IMR-90 (cell line): ENCODE results near the gene ATP1A2. TPM values are rescaled to one million over a fixed set of nuclear protein-coding genes. Genes with fewer than 3 reads are reported as not detected.

ENCODE experiments used
- ATAC-seq: fragments of 200-7000 bp; cut with Tn5 transposase; 2 replicates; pipeline ENCODE4 v1.9.1; 2020; ENCODE audit warnings: low read depth, mild to moderate bottlenecking, moderate library complexity
- BruUV-seq: library from RNA; stranded (reverse); fragments of 400-500 nt; replicated peaks from 2 replicates; lab custom pipeline; 2021; lab: Mats Ljungman, UMichigan
- CTCF ChIA-PET: fragments of 300-600 bp; formaldehyde crosslinking; extraction: SDS; loops from one replicate; lab custom pipeline; 2021; ENCODE audit warnings: antibody characterized with exemption; lab: Yijun Ruan, JAX
- POLR2A ChIA-PET: fragments of 300-600 bp; sonication (Branson Sonifier 250); formaldehyde crosslinking; loops from one replicate; lab custom pipeline; 2022; ENCODE audit warnings: antibody characterized with exemption; ENCODE audit not compliant: unreplicated experiment; lab: Charles Lee
- DNase-seq: peaks from one replicate; pipeline ENCODE4 v3.0.0; 2013
- H2AFZ ChIP-seq: replicated peaks from 2 replicates; pipeline ENCODE3; 2013; ENCODE audit warnings: low read length, mild to moderate bottlenecking; ENCODE audit not compliant: poor library complexity
- H2AK5ac ChIP-seq: 2 replicates; pipeline ENCODE4 v1.6.1; 2013; ENCODE audit warnings: low read depth, low read length, inconsistent platforms
- H2AK9ac ChIP-seq: replicated peaks from 2 replicates; pipeline ENCODE3; 2013; ENCODE audit warnings: mild to moderate bottlenecking, low read depth, low read length, moderate library complexity; ENCODE audit not compliant: poor library complexity
- H2BK120ac ChIP-seq: 2 replicates; pipeline ENCODE4 v1.6.1; 2013; ENCODE audit warnings: low read depth, low read length, inconsistent platforms
- H2BK15ac ChIP-seq: 3 replicates; pipeline ENCODE4 v1.6.1; 2013; ENCODE audit warnings: low read depth, low read length, inconsistent platforms
- H2BK20ac ChIP-seq: 2 replicates; pipeline ENCODE4 v1.6.1; 2013; ENCODE audit warnings: low read depth, mild to moderate bottlenecking, inconsistent platforms, low read length, moderate library complexity
- H2BK5ac ChIP-seq: 2 replicates; pipeline ENCODE4 v1.6.1; 2013; ENCODE audit warnings: mild to moderate bottlenecking, low read depth, low read length, inconsistent platforms; ENCODE audit not compliant: poor library complexity, severe bottlenecking
- H3K14ac ChIP-seq: replicated peaks from 2 replicates; pipeline ENCODE4 v1.6.1; 2013; ENCODE audit warnings: low read depth, low read length, inconsistent platforms
- H3K18ac ChIP-seq: 2 replicates; pipeline ENCODE4 v1.6.1; 2013; ENCODE audit warnings: low read depth, low read length, control low read depth
- H3K23ac ChIP-seq: 2 replicates; pipeline ENCODE4 v1.6.1; 2013; ENCODE audit warnings: low read depth, low read length, inconsistent platforms
- H3K27ac ChIP-seq: 2 replicates; pipeline ENCODE4 v1.5.1; 2013; ENCODE audit warnings: mild to moderate bottlenecking, control low read depth, low read length; ENCODE audit not compliant: insufficient read depth
- H3K27me3 ChIP-seq: 2 replicates; pipeline ENCODE4 v1.6.1; 2013; ENCODE audit warnings: low read length; ENCODE audit not compliant: control insufficient read depth, insufficient read depth
- H3K36me3 ChIP-seq: 2 replicates; pipeline ENCODE4 v1.6.1; 2013; ENCODE audit warnings: low read length, mixed read lengths; ENCODE audit not compliant: control insufficient read depth, insufficient read depth
- H3K4ac ChIP-seq: 2 replicates; pipeline ENCODE4 v1.6.1; 2013; ENCODE audit warnings: low read depth, low read length, inconsistent platforms
- H3K4me1 ChIP-seq: 2 replicates; pipeline ENCODE4 v1.6.1; 2013; ENCODE audit warnings: low read length, mixed read lengths; ENCODE audit not compliant: control insufficient read depth, insufficient read depth
- H3K4me2 ChIP-seq: 2 replicates; pipeline ENCODE4 v1.6.1; 2013; ENCODE audit warnings: low read depth, mild to moderate bottlenecking, control low read depth, low read length, moderate library complexity
- H3K4me3 ChIP-seq: 2 replicates; pipeline ENCODE4 v1.5.1; 2013; ENCODE audit warnings: low read depth, mild to moderate bottlenecking, control low read depth, low read length, moderate library complexity; ENCODE audit not compliant: insufficient read depth
- H3K56ac ChIP-seq: 2 replicates; pipeline ENCODE4 v1.6.1; 2013; ENCODE audit warnings: low read length, inconsistent platforms; ENCODE audit not compliant: insufficient read depth; ENCODE audit errors: extremely low read depth
- H3K79me1 ChIP-seq, 2 experiments: 2 replicates each; pipeline ENCODE4 v1.6.1; 2013; ENCODE audit warnings: low read length in 2 of 2, inconsistent platforms in 1 of 2, low read depth in 1 of 2
- H3K9ac ChIP-seq: 2 replicates; pipeline ENCODE4 v1.6.1; 2013; ENCODE audit warnings: low read depth, low read length, control low read depth
- H3K9me1 ChIP-seq: 2 replicates; pipeline ENCODE4 v1.6.1; 2013; ENCODE audit warnings: low read length, inconsistent platforms; ENCODE audit not compliant: insufficient read depth
- H3K9me3 ChIP-seq: 2 replicates; pipeline ENCODE4 v1.6.1; 2013; ENCODE audit warnings: low read length; ENCODE audit not compliant: control insufficient read depth, insufficient read depth
- H4K20me1 ChIP-seq: 2 replicates; pipeline ENCODE4 v1.6.1; 2013; ENCODE audit warnings: low read length, inconsistent platforms; ENCODE audit not compliant: insufficient read depth
- H4K5ac ChIP-seq: 2 replicates; pipeline ENCODE4 v1.6.1; 2013; ENCODE audit warnings: mild to moderate bottlenecking, low read depth, low read length, control low read depth
- H4K8ac ChIP-seq, 2 experiments: 2 replicates each; pipeline ENCODE4 v1.6.1; 2013; ENCODE audit warnings: low read depth in 2 of 2, low read length in 2 of 2, control low read depth in 1 of 2, inconsistent platforms in 1 of 2
- H4K91ac ChIP-seq: 2 replicates; pipeline ENCODE4 v1.6.1; 2013; ENCODE audit warnings: low read depth, low read length, inconsistent platforms; ENCODE audit not compliant: insufficient read depth
- BHLHE40 ChIP-seq: fragments of 150-350 bp; IDR thresholded peaks from 2 replicates; pipeline ENCODE4 v1.6.1; 2016; ENCODE audit warnings: mild to moderate bottlenecking, low read depth, low read length
- CEBPB ChIP-seq: IDR thresholded peaks from 2 replicates; pipeline ENCODE4 v1.6.1; 2012; ENCODE audit warnings: low read depth, low read length, improper control_type of control experiment
- CHD1 ChIP-seq: IDR thresholded peaks from 2 replicates; pipeline ENCODE4 v1.6.1; 2012; ENCODE audit warnings: low read depth, low read length, improper control_type of control experiment
- CTCF ChIP-seq: conservative IDR thresholded peaks from 2 replicates; pipeline ENCODE4 v1.5.1; 2012; ENCODE audit warnings: mild to moderate bottlenecking, low read depth, low read length, improper control_type of control experiment
- ELK1 ChIP-seq: fragments of 150-350 bp; IDR thresholded peaks from 2 replicates; pipeline ENCODE4 v1.6.1; 2016; ENCODE audit warnings: low read depth, mild to moderate bottlenecking, low read length, moderate library complexity, borderline replicate concordance
- FOS ChIP-seq: fragments of 150-350 bp; IDR thresholded peaks from 2 replicates; pipeline ENCODE4 v1.6.1; 2016; ENCODE audit warnings: low read depth, low read length
- MAFK ChIP-seq: IDR thresholded peaks from 2 replicates; pipeline ENCODE4 v1.6.1; 2012; ENCODE audit warnings: low read depth, low read length, improper control_type of control experiment
- MAZ ChIP-seq: IDR thresholded peaks from 2 replicates; pipeline ENCODE4 v1.6.1; 2012; ENCODE audit warnings: low read depth, mild to moderate bottlenecking, low read length, improper control_type of control experiment, moderate library complexity, borderline replicate concordance
- MXI1 ChIP-seq: IDR thresholded peaks from 2 replicates; pipeline ENCODE4 v1.6.1; 2012; ENCODE audit warnings: low read depth, mild to moderate bottlenecking, low read length, moderate library complexity, borderline replicate concordance
- NFE2L2 ChIP-seq: fragments of 150-350 bp; IDR thresholded peaks from 2 replicates; pipeline ENCODE4 v1.6.1; 2016; ENCODE audit warnings: low read depth, mild to moderate bottlenecking, low read length
- POLR2A ChIP-seq: IDR thresholded peaks from 2 replicates; pipeline ENCODE4 v1.6.1; 2012; ENCODE audit warnings: mild to moderate bottlenecking, low read depth, low read length
- RAD21 ChIP-seq: IDR thresholded peaks from 2 replicates; pipeline ENCODE4 v1.6.1; 2012; ENCODE audit warnings: low read length, improper control_type of control experiment
- RCOR1 ChIP-seq: IDR thresholded peaks from 2 replicates; pipeline ENCODE4 v1.6.1; 2012; ENCODE audit warnings: mild to moderate bottlenecking, low read length, improper control_type of control experiment; ENCODE audit not compliant: insufficient replicate concordance
- RFX5 ChIP-seq: IDR thresholded peaks from 2 replicates; pipeline ENCODE4 v1.8.0; 2012; ENCODE audit warnings: low read depth, mild to moderate bottlenecking, low read length, moderate library complexity
- SMC3 ChIP-seq: fragments of 150-350 bp; IDR thresholded peaks from 2 replicates; pipeline ENCODE4 v1.6.1; 2016; ENCODE audit warnings: low read depth, mild to moderate bottlenecking, antibody characterized with exemption, low read length, moderate library complexity
- USF2 ChIP-seq: fragments of 150-350 bp; IDR thresholded peaks from 2 replicates; pipeline ENCODE4 v1.6.1; 2017; ENCODE audit warnings: mild to moderate bottlenecking, antibody characterized with exemption, low read length, low read depth
- WGBS, 2 experiments: methylation state at CpG; one replicate each; pipeline versions ENCODE4 v1.1.5 to v1.1.7; 2013; ENCODE audit warnings: missing lambda C conversion rate in 2 of 2; ENCODE audit not compliant: insufficient read length in 1 of 2; ENCODE audit errors: extremely low coverage in 2 of 2; 5-methylcytosine and 5-hydroxymethylcytosine counted together
- dilution Hi-C: fragments of 300-500 bp; cut with HindIII; formaldehyde crosslinking; loops from one replicate; pipeline ENCODE4 v1.14.3; 2018; ENCODE audit warnings: low sequenced_read_pairs; ENCODE audit not compliant: unreplicated experiment
- in situ Hi-C: fragments of 300-500 bp; cut with MboI; formaldehyde crosslinking; loops from 3 replicates; pipeline ENCODE4 v1.14.3; 2019; ENCODE audit warnings: low sequenced_read_pairs, inconsistent platforms, mixed read lengths
- intact Hi-C: fragments of 100-400 bp; cut with micrococcal nuclease; formaldehyde crosslinking; loops from 2 replicates; pipeline ENCODE4 v1.10.0; 2022
- polyA plus RNA-seq, 3 experiments: library from polyadenylated mRNA; depleted of rRNA; stranded (reverse); fragments of >200 nt; gene quantifications; 2 replicates each; pipeline ENCODE4 v1.2.3, GENCODE V29; 2012; ENCODE audit warnings: low replicate concordance in 1 of 3
- total RNA-seq: library from RNA; depleted of rRNA; stranded (reverse); fragments of >200 nt; gene quantifications from 2 replicates; pipeline ENCODE4 v1.2.3, GENCODE V29; 2012

ATP1A2 gene
- total and polyA plus RNA-seq, 2 of the 4 experiments (the other 2 are of a cell fraction), result under 0.01 to 0.15 TPM

- Histone ChIP-seq H3K56ac (no peak overlapping the region), H2AFZ (peak overlapping the region; percentile 5), H3K23ac (no peak overlapping the region), H2AK5ac (no peak overlapping the region), H3K9me1 (peaks cover 19% of the 10 kb centered on the region), H3K4me1 (peaks cover 26% of the 10 kb centered on the region), H3K4me3 (no peak overlapping the region), H3K79me1 (no peaks in the 10 kb centered on the region), H2BK20ac (no peak overlapping the region), H3K18ac (no peak overlapping the region), H3K4me2 (no peak overlapping the region), H3K27me3 (peaks cover 24% of the 10 kb centered on the region), H3K14ac (no peak overlapping the region), H3K4ac (no peak overlapping the region), H2BK120ac (no peak overlapping the region; the same call in 1 of the 2 replicates), H4K8ac (no peak overlapping the region), H4K91ac (no peak overlapping the region), H2AK9ac (no peak overlapping the region), H3K27ac (no peak overlapping the region), H4K5ac (no peak overlapping the region), H3K36me3 (no peaks in the 10 kb centered on the region), H4K20me1 (no peaks in the 10 kb centered on the region), H2BK15ac (no peak overlapping the region), H3K9ac (no peak overlapping the region), H2BK5ac (no peak overlapping the region), H3K9me3 (no peaks in the 10 kb centered on the region)
- WGBS, 2 experiments, result no CpG with 5 or more reads among the region's 5 CpGs
- intact Hi-C loops (no loop called here), dilution Hi-C loops (no loop called here), in situ Hi-C loops (no loop called here)
- DNase-seq (no peak), ATAC-seq (no peak)
- no TSS peak for BruUV-seq
- TF ChIP-seq RFX5 (no peak), ELK1 (no peak), USF2 (no peak), NFE2L2 (no peak), MAFK (no peak), RCOR1 (no peak), CHD1 (no peak), CEBPB (no peak), CTCF (no peak), BHLHE40 (no peak), SMC3 (no peak), FOS (no peak), RAD21 (no peak), POLR2A (no peak), MXI1 (no peak), MAZ (no peak)
- ChIA-PET POLR2A (no interaction called here), CTCF (no interaction called here)
These were observed 5.2 kb downstream of the ATP1A2 start for GRCh38 chr1:160120797-160121196.
